GM12801 (cell line): ENCODE measurements around the gene PACS2.

Source experiments
- TF ChIP-seq, protein P1 (sequence below): IDR thresholded peaks from one replicate; pipeline ENCODE4 v1.5.1; 2011; ENCODE audit warnings: control low read depth; ENCODE audit not compliant: insufficient read length; ENCODE audit errors: extremely low read depth

Gene PACS2

GRCh38 chr14:105408592-105408991, 94.0 kb downstream of the PACS2 start:
- TF ChIP-seq, protein P1, sequence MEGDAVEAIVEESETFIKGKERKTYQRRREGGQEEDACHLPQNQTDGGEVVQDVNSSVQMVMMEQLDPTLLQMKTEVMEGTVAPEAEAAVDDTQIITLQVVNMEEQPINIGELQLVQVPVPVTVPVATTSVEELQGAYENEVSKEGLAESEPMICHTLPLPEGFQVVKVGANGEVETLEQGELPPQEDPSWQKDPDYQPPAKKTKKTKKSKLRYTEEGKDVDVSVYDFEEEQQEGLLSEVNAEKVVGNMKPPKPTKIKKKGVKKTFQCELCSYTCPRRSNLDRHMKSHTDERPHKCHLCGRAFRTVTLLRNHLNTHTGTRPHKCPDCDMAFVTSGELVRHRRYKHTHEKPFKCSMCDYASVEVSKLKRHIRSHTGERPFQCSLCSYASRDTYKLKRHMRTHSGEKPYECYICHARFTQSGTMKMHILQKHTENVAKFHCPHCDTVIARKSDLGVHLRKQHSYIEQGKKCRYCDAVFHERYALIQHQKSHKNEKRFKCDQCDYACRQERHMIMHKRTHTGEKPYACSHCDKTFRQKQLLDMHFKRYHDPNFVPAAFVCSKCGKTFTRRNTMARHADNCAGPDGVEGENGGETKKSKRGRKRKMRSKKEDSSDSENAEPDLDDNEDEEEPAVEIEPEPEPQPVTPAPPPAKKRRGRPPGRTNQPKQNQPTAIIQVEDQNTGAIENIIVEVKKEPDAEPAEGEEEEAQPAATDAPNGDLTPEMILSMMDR, result no peak

DNA sequence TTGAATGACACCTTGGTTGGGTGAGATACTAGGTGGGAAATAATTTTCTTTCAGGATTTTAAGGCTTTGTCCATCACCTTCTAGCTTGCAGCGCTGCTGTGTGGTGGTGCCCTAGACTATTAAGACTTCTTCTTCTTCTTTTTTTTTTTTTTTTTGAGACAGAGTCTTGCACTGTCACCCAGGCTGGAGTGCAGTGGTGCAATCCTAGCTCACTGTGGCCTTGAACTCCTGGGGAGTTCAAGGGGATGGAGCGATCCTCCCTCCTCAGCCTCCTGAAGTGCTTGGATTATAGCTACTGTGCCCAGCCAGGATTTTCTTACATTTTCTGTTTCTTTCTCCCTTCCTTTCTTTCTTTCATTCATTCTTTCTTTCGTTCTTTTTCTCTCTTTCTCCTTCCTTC, 94.8 kb downstream of the PACS2 start:
- TF ChIP-seq, protein P1, result no peak

GRCh38 chr14:105410642-105411016, 96.1 kb downstream of the PACS2 start:
- TF ChIP-seq, protein P1, result no peak

- TF ChIP-seq, protein P1, result no peak
Observed at GRCh38 chr14:105411017-105411941, 96.7 kb downstream of the PACS2 start.

- TF ChIP-seq, protein P1, result no peak
Observed at GRCh38 chr14:105411985-105412770, 97.6 kb downstream of the PACS2 start.

DNA sequence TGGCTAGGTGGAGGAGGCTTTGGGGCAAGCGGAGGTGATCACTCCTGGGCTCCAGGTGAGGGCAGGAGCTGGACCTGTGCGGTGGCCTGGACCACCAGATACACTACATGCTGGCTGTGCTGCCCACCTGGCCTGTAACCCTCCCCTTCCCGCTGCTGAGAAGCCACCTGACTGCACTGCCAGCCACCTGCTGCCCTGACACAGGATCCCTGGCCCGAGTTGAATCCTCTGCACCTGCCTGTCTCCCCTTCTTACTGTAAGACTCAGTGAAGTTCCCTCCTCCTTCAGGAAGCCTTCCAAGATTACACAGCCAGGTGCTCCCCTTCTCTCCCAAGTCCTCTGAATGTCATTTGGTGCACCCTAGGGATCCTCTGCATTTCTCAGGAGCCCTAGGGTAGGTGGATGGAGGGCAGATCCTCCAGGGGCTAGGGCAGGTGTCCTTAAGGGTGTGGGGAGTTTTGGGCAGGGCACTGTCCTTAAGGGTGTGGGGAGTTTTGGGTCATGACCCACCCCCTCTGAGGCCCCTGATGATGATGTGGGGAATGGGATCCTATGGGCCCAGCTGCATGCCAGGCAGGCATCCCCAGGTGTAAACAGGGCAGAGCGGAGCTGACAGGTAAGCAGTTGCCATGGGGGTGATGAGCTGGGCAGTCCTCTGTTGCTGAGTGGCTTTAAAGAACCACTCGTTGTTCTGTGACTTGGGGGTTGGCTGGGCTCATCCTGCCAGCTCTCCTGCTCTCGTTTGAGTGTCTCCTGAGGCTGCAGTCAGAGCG, 98.4 kb downstream of the PACS2 start:
- TF ChIP-seq, protein P1, result no peak

DNA sequence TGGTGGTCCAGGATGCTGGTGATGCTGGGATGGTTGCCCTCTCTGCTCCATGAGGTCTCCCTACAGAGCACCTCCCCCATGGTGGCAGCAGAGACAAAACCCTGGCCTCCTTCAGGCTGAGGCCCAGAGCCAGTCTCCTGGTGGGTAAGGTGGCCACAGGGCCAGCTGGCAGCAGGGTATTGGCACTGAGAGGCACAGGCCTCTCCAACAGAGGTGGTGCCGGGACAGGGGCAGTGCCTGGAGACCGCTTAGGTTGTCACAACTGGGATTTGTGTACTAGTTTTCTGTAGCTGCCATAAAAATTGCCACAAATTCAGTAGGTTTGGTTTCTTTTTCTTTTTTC, 99.0 kb downstream of the PACS2 start:
- TF ChIP-seq, protein P1, result no peak
